GM12864 (cell line): Measurements from ENCODE around the gene HOXB1.
"Not testable (repeated sequence)": the region's sequence is repeated elsewhere in the genome, so short reads cannot be mapped to it uniquely, and the experiment has no call there.

Experiments used
- DNase-seq: peaks from one replicate; pipeline ENCODE4 v3.0.0-alpha.2; 2011; ENCODE audit warnings: low read depth
- H3K4me3 ChIP-seq: 2 replicates; pipeline ENCODE4 v1.5.1; 2011; ENCODE audit warnings: mild to moderate bottlenecking, low read depth, low read length, control low read depth
- CTCF ChIP-seq: IDR thresholded peaks from 2 replicates; pipeline ENCODE4 v1.5.1; 2011; ENCODE audit warnings: low read depth, mild to moderate bottlenecking, moderate library complexity, low read length, control low read depth, inconsistent platforms; ENCODE audit errors: missing control alignments

Gene HOXB1

GRCh38 chr17:48483004-48483403, 47.8 kb downstream of the HOXB1 start:
- H3K4me3 ChIP-seq: no peak overlapping the region
- DNase-seq: no peak
- no peak for TF ChIP-seq CTCF

DNA sequence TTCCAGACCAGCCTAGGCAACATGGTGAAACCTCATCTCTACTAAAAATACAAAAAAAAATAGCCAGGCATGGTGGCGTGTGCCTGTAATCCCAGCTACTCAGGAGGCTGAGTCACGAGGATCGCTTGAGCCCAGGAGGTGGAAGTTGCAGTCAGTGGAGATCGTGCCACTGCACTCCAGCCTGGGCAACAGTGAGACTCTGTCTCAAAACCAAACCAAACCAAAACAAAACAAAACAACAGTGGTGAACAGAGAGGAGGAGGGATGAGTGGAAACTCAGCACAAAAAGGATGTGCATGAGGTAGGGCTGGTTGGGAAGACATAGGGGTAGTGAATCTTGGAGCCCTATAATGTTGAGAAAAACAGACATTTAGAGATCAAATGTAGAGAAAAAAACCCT, 48.5 kb downstream of the HOXB1 start:
- not testable (repeated sequence) for H3K4me3 ChIP-seq, DNase-seq

- no peak overlapping the region for H3K4me3 ChIP-seq
- no peak for TF ChIP-seq CTCF
- no peak for DNase-seq
These were observed 51.8 kb downstream of the HOXB1 start for GRCh38 chr17:48479014-48479402.
